ENCODE data around the gene TPCN1. TPM values are rescaled to one million over a fixed set of nuclear protein-coding genes. Genes with fewer than 3 reads are reported as not detected.

The TPCN1 gene
- total RNA-seq, 1 experiment from 2014 or later, result 29.7 TPM

GRCh38 chr12:113266106-113266895, 45.0 kb downstream of the TPCN1 start:
- ATAC-seq (no peak), DNase-seq (ENCODE audit: low read depth, low spot score) (no peak)
- ChIA-PET CTCF (no interaction called here), POLR2A (interaction anchor here (0.8 kb wide), 1 partner anchor 43 kb away, joined by 3 read pairs; no protein-coding TSS in a partner anchor), RAD21 (ENCODE audit: low non-redundant PET in 1 of 2, low total read pairs in 2 of 2, uncharacterized antibody in 2 of 2, unreplicated experiment in 2 of 2) (no interaction called here)
- H3K9me3 ChIP-seq (ENCODE audit: control insufficient read depth in 1 of 2, insufficient read depth in 1 of 2, low read depth in 1 of 2, low read length in 2 of 2), result no peaks in the 10 kb centered on the region
- no peak for TF ChIP-seq RAD21 (IDR thresholded peaks at IDR 0.05; ENCODE audit: low read depth)
- no peaks in the 10 kb centered on the region for H3K27me3 ChIP-seq (ENCODE audit: insufficient read depth, low read length)
- no peaks in the 10 kb centered on the region for H3K36me3 ChIP-seq (ENCODE audit: control insufficient read depth in 1 of 2, insufficient read depth in 2 of 2, low read length in 2 of 2)
- H3K4me2 ChIP-seq (ENCODE audit: low read length), result no peak overlapping the region
- no peak overlapping the region for H3K4me3 ChIP-seq (replicated peaks in 1 of 2; ENCODE audit: low read depth in 1 of 2, low read length in 2 of 2)
- no peaks in the 10 kb centered on the region for H3K79me2 ChIP-seq (ENCODE audit: insufficient read depth, low read length)
- no peak overlapping the region for H3K9ac ChIP-seq (ENCODE audit: low read length)
- no peaks in the 10 kb centered on the region for H3K9me2 ChIP-seq (ENCODE audit: insufficient read depth)
- H2AFZ ChIP-seq (ENCODE audit: low read depth, low read length, poor library complexity, severe bottlenecking), result no peak overlapping the region
- no peaks in the 10 kb centered on the region for H4K20me1 ChIP-seq (ENCODE audit: insufficient read depth)
- no peaks in the 10 kb centered on the region for H3K4me1 ChIP-seq (ENCODE audit: control insufficient read depth in 1 of 2, insufficient read depth in 2 of 2, low read length in 2 of 2)
- H3K27ac ChIP-seq (ENCODE audit: low read depth, low read length), result no peak overlapping the region
- no TSS peak for BruUV-seq (replicated peaks)
- intact Hi-C loops (cut with micrococcal nuclease), result no loop called here

GRCh38 chr12:113267621-113268020, 46.4 kb downstream of the TPCN1 start:
- no peaks in the 10 kb centered on the region for H3K9me3 ChIP-seq (ENCODE audit: control insufficient read depth in 1 of 2, insufficient read depth in 1 of 2, low read depth in 1 of 2, low read length in 2 of 2)
- ChIA-PET CTCF (no interaction called here), POLR2A (no interaction called here), RAD21 (ENCODE audit: low non-redundant PET in 1 of 2, low total read pairs in 2 of 2, uncharacterized antibody in 2 of 2, unreplicated experiment in 2 of 2) (no interaction called here)
- no peak overlapping the region for H3K9ac ChIP-seq (ENCODE audit: low read length)
- H3K4me1 ChIP-seq (ENCODE audit: control insufficient read depth in 1 of 2, insufficient read depth in 2 of 2, low read length in 2 of 2), result no peaks in the 10 kb centered on the region
- no peak overlapping the region for H3K4me2 ChIP-seq (ENCODE audit: low read length)
- no peak overlapping the region for H3K4me3 ChIP-seq (replicated peaks in 1 of 2; ENCODE audit: low read depth in 1 of 2, low read length in 2 of 2)
- H3K79me2 ChIP-seq (ENCODE audit: insufficient read depth, low read length), result no peaks in the 10 kb centered on the region
- intact Hi-C loops (cut with micrococcal nuclease), result no loop called here
- no peak overlapping the region for H3K27ac ChIP-seq (ENCODE audit: low read depth, low read length)
- DNase-seq (ENCODE audit: low read depth, low spot score) (no peak), ATAC-seq (no peak)
- H3K9me2 ChIP-seq (ENCODE audit: insufficient read depth), result no peaks in the 10 kb centered on the region
- no peaks in the 10 kb centered on the region for H4K20me1 ChIP-seq (ENCODE audit: insufficient read depth)
- no peak overlapping the region for H2AFZ ChIP-seq (ENCODE audit: low read depth, low read length, poor library complexity, severe bottlenecking)
- TF ChIP-seq SRF (IDR thresholded peaks at IDR 0.05; ENCODE audit: low read depth) (no peak), EGR1 (IDR thresholded peaks at IDR 0.05; ENCODE audit: low read depth) (no peak), POLR2A (IDR thresholded peaks at IDR 0.05; ENCODE audit: borderline replicate concordance, extremely low read depth, insufficient read depth, insufficient read length) (no peak)
- H3K36me3 ChIP-seq (ENCODE audit: control insufficient read depth in 1 of 2, insufficient read depth in 2 of 2, low read length in 2 of 2), result no peaks in the 10 kb centered on the region; a peak in 1 of 4 replicates
- H3K27me3 ChIP-seq (ENCODE audit: insufficient read depth, low read length), result no peaks in the 10 kb centered on the region
- no TSS peak for BruUV-seq (replicated peaks)

Measured in HCT116 (cell line).